GM12891 (cell line): Measurements from ENCODE around the gene GABRB3.

Experiments used
- DNase-seq: peaks from one replicate; pipeline ENCODE4 v3.0.0; 2011; ENCODE audit warnings: low spot score; ENCODE audit not compliant: insufficient read length
- FAIRE-seq: peaks from 2 replicates; lab custom pipeline; 2011; peaks lifted over from hg19 to GRCh38; lab: Jason Lieb, UNC
- PAX5 ChIP-seq: IDR thresholded peaks from 2 replicates; pipeline ENCODE4 v1.6.1; 2011; ENCODE audit warnings: low read length, moderate library complexity, mild to moderate bottlenecking; ENCODE audit not compliant: insufficient read depth, severe bottlenecking
- POLR2A ChIP-seq: IDR thresholded peaks from 2 replicates; pipeline ENCODE4 v1.6.1; 2011; ENCODE audit warnings: low read depth, low read length, control low read depth
- POLR2AphosphoS5 ChIP-seq: IDR thresholded peaks from 2 replicates; pipeline ENCODE4 v1.6.1; 2011; ENCODE audit warnings: low read depth, low read length, control low read depth
- POU2F2 ChIP-seq: IDR thresholded peaks from 2 replicates; pipeline ENCODE4 v1.6.1; 2011; ENCODE audit warnings: low read depth, mild to moderate bottlenecking, control low read depth, low read length, moderate library complexity
- SPI1 ChIP-seq: IDR thresholded peaks from 2 replicates; pipeline ENCODE4 v1.6.1; 2011; ENCODE audit warnings: low read depth, low read length, control low read depth
- TAF1 ChIP-seq: IDR thresholded peaks from 2 replicates; pipeline ENCODE4 v1.6.1; 2011; ENCODE audit warnings: low read depth, low read length, control low read depth

GABRB3 gene

GRCh38 chr15:26640601-26641000 is 132.3 kb downstream of the GABRB3 start:
- FAIRE-seq = no peak
- no peak for DNase-seq
- no peak for TF ChIP-seq PAX5
- TF ChIP-seq POLR2AphosphoS5 = no peak
- TF ChIP-seq TAF1 = no peak

- DNase-seq = no peak
- no peak for FAIRE-seq
- TF ChIP-seq PAX5 (no peak), TAF1 (no peak), SPI1 (no peak), POU2F2 (no peak), POLR2A (no peak), POLR2AphosphoS5 (no peak)
Observed at GRCh38 chr15:26639966-26640365, 132.9 kb downstream of the GABRB3 start.

GRCh38 chr15:26635614-26636013 is 137.3 kb downstream of the GABRB3 start:
- TF ChIP-seq POLR2AphosphoS5 = no peak
- no peak for TF ChIP-seq POLR2A
- no peak for TF ChIP-seq PAX5
- no peak for TF ChIP-seq SPI1
- TF ChIP-seq TAF1 = no peak
- TF ChIP-seq POU2F2 = no peak
- FAIRE-seq = no peak
- DNase-seq = no peak

GRCh38 chr15:26635105-26635504 is 137.8 kb downstream of the GABRB3 start:
- TF ChIP-seq POLR2A (no peak), PAX5 (no peak)
- FAIRE-seq (no peak), DNase-seq (no peak)

- TF ChIP-seq PAX5 (no peak), POLR2AphosphoS5 (no peak), SPI1 (no peak), POU2F2 (no peak), TAF1 (no peak), POLR2A (no peak)
- DNase-seq = no peak
Observed at GRCh38 chr15:26634319-26634718, 138.5 kb downstream of the GABRB3 start.

DNA sequence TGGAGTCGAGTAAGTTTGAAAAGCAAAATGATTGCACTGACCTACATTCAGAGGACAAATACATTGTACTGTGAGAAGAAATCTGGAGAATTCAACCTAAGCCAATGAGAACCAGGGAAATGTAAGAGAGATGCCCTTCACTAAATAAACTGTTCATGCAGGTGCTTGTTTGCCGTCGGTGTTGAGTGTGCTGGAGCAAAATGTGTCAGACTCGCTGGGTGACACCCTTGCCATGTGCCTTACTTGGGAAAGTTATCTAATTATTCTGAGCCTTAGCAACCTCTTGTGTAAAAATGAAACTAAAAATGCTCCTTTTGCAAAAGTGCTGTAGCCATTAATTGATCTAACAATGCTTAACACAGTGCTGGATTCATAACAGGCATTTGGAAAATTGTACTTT is 140.4 kb downstream of the GABRB3 start:
- TF ChIP-seq TAF1 (no peak), POLR2AphosphoS5 (no peak), SPI1 (no peak), POLR2A (no peak), PAX5 (no peak), POU2F2 (no peak)
- FAIRE-seq (no peak), DNase-seq (no peak)

More at GRCh38 chr15:26634319-26634718, 138.5 kb downstream of the GABRB3 start:
- no peak for FAIRE-seq

DNA sequence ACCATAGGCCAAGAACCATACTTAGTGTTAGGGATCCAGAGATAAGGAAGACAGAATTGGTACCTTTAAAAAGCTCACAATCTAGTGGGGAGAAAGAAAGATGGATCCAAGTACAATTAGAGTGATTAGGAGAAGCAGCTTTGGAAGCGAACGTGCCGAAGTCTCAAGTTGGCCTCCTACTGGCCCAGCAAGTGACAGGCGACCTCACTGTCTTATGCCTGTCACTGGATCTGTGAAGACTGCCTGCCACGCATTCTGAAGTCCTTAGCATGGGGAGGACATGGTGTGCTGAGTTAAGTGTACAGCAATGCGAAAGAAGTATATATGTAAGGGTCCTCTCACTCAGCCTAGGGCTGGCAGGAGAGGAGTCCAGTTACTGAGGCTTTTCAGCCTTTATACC is 141.0 kb downstream of the GABRB3 start:
- FAIRE-seq (no peak), DNase-seq (no peak)

GRCh38 chr15:26630857-26631256 is 142.0 kb downstream of the GABRB3 start:
- TF ChIP-seq POU2F2 (no peak), POLR2AphosphoS5 (no peak)
- FAIRE-seq (no peak), DNase-seq (no peak)

More for the DNA sequence above, 141.0 kb downstream of the GABRB3 start:
- TF ChIP-seq POU2F2 (no peak), POLR2A (no peak)

GRCh38 chr15:26628879-26629529 is 143.9 kb downstream of the GABRB3 start:
- FAIRE-seq (no peak), DNase-seq (no peak)
- TF ChIP-seq POU2F2 (no peak), TAF1 (no peak), POLR2A (no peak), PAX5 (no peak), POLR2AphosphoS5 (no peak), SPI1 (no peak)

GRCh38 chr15:26628071-26628470 is 144.8 kb downstream of the GABRB3 start:
- DNase-seq = no peak
- no peak for FAIRE-seq

GRCh38 chr15:26624128-26624527 is 148.7 kb downstream of the GABRB3 start:
- FAIRE-seq (no peak), DNase-seq (no peak)
- TF ChIP-seq POLR2A (no peak), POLR2AphosphoS5 (no peak), PAX5 (no peak), SPI1 (no peak), TAF1 (no peak), POU2F2 (no peak)

More at GRCh38 chr15:26628071-26628470, 144.8 kb downstream of the GABRB3 start:
- no peak for TF ChIP-seq SPI1
